Stimulated activated CD4-positive, alpha-beta T cell treated with anti-CD3 and anti-CD28 coated beads, Interleukin-2, amount 100 ng/mL, for 48 hours (primary cell): ENCODE data around the gene TTC16.

ENCODE experiments used
- DNase-seq, 2 donors: peaks; one replicate each; pipeline ENCODE4 v3.0.0-alpha.2; 2020

TTC16 gene

GRCh38 chr9:127715470-127716337 lies at the start of gene TTC16, which contains the start of gene PTRH1:
Gene TTC16, plus strand, starts transcription at chr9:127716079. Its CDS starts 67 bp downstream, at chr9:127716146.
Gene PTRH1, minus strand, starts transcription at chr9:127715663. Its CDS starts 24 bp downstream, at chr9:127715639.
- peak; percentile 95 to 96 for DNase-seq

- DNase-seq, result no peak
Observed at GRCh38 chr9:127667127-127667844, 48.6 kb upstream of the TTC16 start.

- no peak for DNase-seq
Observed at GRCh38 chr9:127667906-127668305, 48.0 kb upstream of the TTC16 start.

GRCh38 chr9:127673234-127673633 lies 42.6 kb upstream of the TTC16 start:
- no peak for DNase-seq

GRCh38 chr9:127676638-127677037 lies 39.2 kb upstream of the TTC16 start:
- DNase-seq, result no peak

GRCh38 chr9:127679506-127679905 lies 36.4 kb upstream of the TTC16 start:
- no peak for DNase-seq

- no peak for DNase-seq
Observed at GRCh38 chr9:127680226-127680625, 35.7 kb upstream of the TTC16 start.

GRCh38 chr9:127680846-127681245 lies 35.0 kb upstream of the TTC16 start:
- DNase-seq, result no peak

- DNase-seq, result no peak
Observed at GRCh38 chr9:127682351-127683136, 33.3 kb upstream of the TTC16 start.

GRCh38 chr9:127683723-127684122 lies 32.2 kb upstream of the TTC16 start:
- no peak for DNase-seq

- no peak for DNase-seq
Observed at GRCh38 chr9:127684576-127684975, 31.3 kb upstream of the TTC16 start.

- DNase-seq, result no peak
Observed at GRCh38 chr9:127686461-127687393, 29.2 kb upstream of the TTC16 start.

- no peak for DNase-seq
Observed at GRCh38 chr9:127689329-127690000, 26.4 kb upstream of the TTC16 start.

GRCh38 chr9:127690735-127691134 lies 25.1 kb upstream of the TTC16 start:
- DNase-seq, result no peak

GRCh38 chr9:127692071-127692470 lies 23.8 kb upstream of the TTC16 start:
- DNase-seq, result no peak

GRCh38 chr9:127693143-127693542 lies 22.7 kb upstream of the TTC16 start:
- no peak for DNase-seq

GRCh38 chr9:127693697-127694096 lies 22.2 kb upstream of the TTC16 start:
- no peak for DNase-seq

GRCh38 chr9:127694890-127695720 lies 20.8 kb upstream of the TTC16 start:
- DNase-seq, result no peak

GRCh38 chr9:127697575-127697974 lies 18.3 kb upstream of the TTC16 start:
- DNase-seq, result no peak

- DNase-seq, result no peak
Observed at GRCh38 chr9:127698386-127698785, 17.5 kb upstream of the TTC16 start.
